ENCODE results near the gene BIRC2.

The BIRC2 gene

GRCh38 chr11:102305352-102306047, 41.5 kb upstream of the BIRC2 start:
- H2BK12ac ChIP-seq (ENCODE audit: low read length): no peak overlapping the region
- no peak overlapping the region for H4K91ac ChIP-seq (ENCODE audit: low read depth, low read length, poor library complexity)
- no peak overlapping the region for H2BK120ac ChIP-seq (ENCODE audit: low read depth, low read length)
- no peak overlapping the region for H2AK5ac ChIP-seq (ENCODE audit: low read depth, low read length)
- H3K4me1 ChIP-seq (ENCODE audit: control insufficient read depth in 2 of 2, insufficient read depth in 1 of 2, low read depth in 1 of 2, low read length in 2 of 2): no peaks in the 10 kb centered on the region
- no peaks in the 10 kb centered on the region for H3K79me1 ChIP-seq (ENCODE audit: low read depth, low read length)
- H3K18ac ChIP-seq (ENCODE audit: low read length): no peak overlapping the region
- no peak overlapping the region for H3K4ac ChIP-seq (ENCODE audit: low read length)
- no peaks in the 10 kb centered on the region for H3K36me3 ChIP-seq (replicated peaks in 1 of 2; ENCODE audit: control insufficient read depth in 2 of 2, insufficient read depth in 2 of 2, low read length in 2 of 2)
- H3K9ac ChIP-seq (ENCODE audit: low read depth, low read length, poor library complexity): peak overlapping the region; percentile 6
- H2AFZ ChIP-seq (ENCODE audit: low read length): no peak overlapping the region
- H4K8ac ChIP-seq (ENCODE audit: low read depth, low read length): no peak overlapping the region
- no peaks in the 10 kb centered on the region for H3K9me3 ChIP-seq (replicated peaks in 1 of 2; ENCODE audit: control insufficient read depth in 2 of 2, insufficient read depth in 1 of 2, low read depth in 1 of 2, low read length in 2 of 2)
- H3K14ac ChIP-seq (ENCODE audit: low read length): no peak overlapping the region
- no peak for DNase-seq (ENCODE audit: low spot score)
- H3K4me3 ChIP-seq (ENCODE audit: low read length in 2 of 2): no peak overlapping the region
- H3K23ac ChIP-seq (ENCODE audit: low read depth, low read length, poor library complexity): no peak overlapping the region
- no peak overlapping the region for H2BK5ac ChIP-seq (ENCODE audit: low read length)
- H3K27me3 ChIP-seq (ENCODE audit: control insufficient read depth in 3 of 3, insufficient read depth in 3 of 3, low read depth in 1 of 3, low read length in 3 of 3): peaks cover 0 to 3% (median 0%) of the 10 kb centered on the region in 3 experiments
- H3K4me2 ChIP-seq (ENCODE audit: insufficient read depth, low read length, poor library complexity, severe bottlenecking): no peak overlapping the region
- H2BK15ac ChIP-seq (ENCODE audit: low read length): no peak overlapping the region
- H3K27ac ChIP-seq (replicated peaks; ENCODE audit: low read length): no peak overlapping the region
- no CpG with 5 or more reads among the region's 3 CpGs for WGBS, 2 donors (ENCODE audit: extremely low coverage in 2 of 2, insufficient read length in 2 of 2, insufficient replicate concordance in 1 of 2)

GRCh38 chr11:102306048-102306597, 40.9 kb upstream of the BIRC2 start:
- H3K18ac ChIP-seq (ENCODE audit: low read length): no peak overlapping the region
- H2BK120ac ChIP-seq (ENCODE audit: low read depth, low read length): no peak overlapping the region
- H3K4me3 ChIP-seq (ENCODE audit: low read length in 2 of 2): no peak overlapping the region
- DNase-seq (ENCODE audit: low spot score): no peak
- H2BK5ac ChIP-seq (ENCODE audit: low read length): no peak overlapping the region
- peak overlapping the region; percentile 6 for H3K9ac ChIP-seq (ENCODE audit: low read depth, low read length, poor library complexity)
- no peak overlapping the region for H3K4ac ChIP-seq (ENCODE audit: low read length)
- no peaks in the 10 kb centered on the region for H3K36me3 ChIP-seq (replicated peaks in 1 of 2; ENCODE audit: control insufficient read depth in 2 of 2, insufficient read depth in 2 of 2, low read length in 2 of 2)
- H2AK5ac ChIP-seq (ENCODE audit: low read depth, low read length): no peak overlapping the region
- no peaks in the 10 kb centered on the region for H3K79me1 ChIP-seq (ENCODE audit: low read depth, low read length)
- H4K8ac ChIP-seq (ENCODE audit: low read depth, low read length): no peak overlapping the region
- WGBS, 2 donors (ENCODE audit: extremely low coverage in 2 of 2, insufficient read length in 2 of 2, insufficient replicate concordance in 1 of 2): no CpG with 5 or more reads among the region's 5 CpGs
- no peak overlapping the region for H2BK15ac ChIP-seq (ENCODE audit: low read length)
- H4K91ac ChIP-seq (ENCODE audit: low read depth, low read length, poor library complexity): no peak overlapping the region
- no peaks in the 10 kb centered on the region for H3K9me3 ChIP-seq (replicated peaks in 1 of 2; ENCODE audit: control insufficient read depth in 2 of 2, insufficient read depth in 1 of 2, low read depth in 1 of 2, low read length in 2 of 2)
- H3K14ac ChIP-seq (ENCODE audit: low read length): no peak overlapping the region
- no peak overlapping the region for H3K23ac ChIP-seq (ENCODE audit: low read depth, low read length, poor library complexity)
- H3K4me2 ChIP-seq (ENCODE audit: insufficient read depth, low read length, poor library complexity, severe bottlenecking): no peak overlapping the region
- H3K4me1 ChIP-seq (ENCODE audit: control insufficient read depth in 2 of 2, insufficient read depth in 1 of 2, low read depth in 1 of 2, low read length in 2 of 2): no peaks in the 10 kb centered on the region
- no peak overlapping the region for H3K27ac ChIP-seq (replicated peaks; ENCODE audit: low read length)
- no peak overlapping the region for H2BK12ac ChIP-seq (ENCODE audit: low read length)
- H3K27me3 ChIP-seq (ENCODE audit: control insufficient read depth in 3 of 3, insufficient read depth in 3 of 3, low read depth in 1 of 3, low read length in 3 of 3): peaks cover 0 to 3% (median 0%) of the 10 kb centered on the region in 3 experiments
- no peak overlapping the region for H2AFZ ChIP-seq (ENCODE audit: low read length)

GRCh38 chr11:102306817-102307726, 39.9 kb upstream of the BIRC2 start:
- Histone ChIP-seq H3K9me3 (replicated peaks in 1 of 2; ENCODE audit: control insufficient read depth in 2 of 2, insufficient read depth in 1 of 2, low read depth in 1 of 2, low read length in 2 of 2) (no peaks in the 10 kb centered on the region), H3K79me1 (ENCODE audit: low read depth, low read length) (no peaks in the 10 kb centered on the region), H3K36me3 (replicated peaks in 1 of 2; ENCODE audit: control insufficient read depth in 2 of 2, insufficient read depth in 2 of 2, low read length in 2 of 2) (no peaks in the 10 kb centered on the region), H3K18ac (ENCODE audit: low read length) (no peak overlapping the region), H3K27me3 (ENCODE audit: control insufficient read depth in 3 of 3, insufficient read depth in 3 of 3, low read depth in 1 of 3, low read length in 3 of 3) (peaks cover 0 to 3% (median 0%) of the 10 kb centered on the region in 3 experiments), H2BK15ac (ENCODE audit: low read length) (no peak overlapping the region), H3K9ac (ENCODE audit: low read depth, low read length, poor library complexity) (no peak overlapping the region), H2AFZ (ENCODE audit: low read length) (no peak overlapping the region), H4K8ac (ENCODE audit: low read depth, low read length) (no peak overlapping the region), H2BK120ac (ENCODE audit: low read depth, low read length) (no peak overlapping the region), H3K4me3 (ENCODE audit: low read length in 2 of 2) (no peak overlapping the region), H3K4ac (ENCODE audit: low read length) (no peak overlapping the region), H2BK12ac (ENCODE audit: low read length) (no peak overlapping the region), H3K14ac (ENCODE audit: low read length) (no peak overlapping the region), H3K4me1 (ENCODE audit: control insufficient read depth in 2 of 2, insufficient read depth in 1 of 2, low read depth in 1 of 2, low read length in 2 of 2) (no peaks in the 10 kb centered on the region), H3K4me2 (ENCODE audit: insufficient read depth, low read length, poor library complexity, severe bottlenecking) (no peak overlapping the region), H3K27ac (replicated peaks; ENCODE audit: low read length) (no peak overlapping the region), H2BK5ac (ENCODE audit: low read length) (no peak overlapping the region), H2AK5ac (ENCODE audit: low read depth, low read length) (no peak overlapping the region), H4K91ac (ENCODE audit: low read depth, low read length, poor library complexity) (no peak overlapping the region), H3K23ac (ENCODE audit: low read depth, low read length, poor library complexity) (no peak overlapping the region)
- DNase-seq (ENCODE audit: low spot score): no peak
- no CpG with 5 or more reads among the region's 9 CpGs for WGBS, 2 donors (ENCODE audit: extremely low coverage in 2 of 2, insufficient read length in 2 of 2, insufficient replicate concordance in 1 of 2)

- Histone ChIP-seq H3K36me3 (replicated peaks in 1 of 2; ENCODE audit: control insufficient read depth in 2 of 2, insufficient read depth in 2 of 2, low read length in 2 of 2) (no peaks in the 10 kb centered on the region), H2BK12ac (ENCODE audit: low read length) (no peak overlapping the region), H2BK5ac (ENCODE audit: low read length) (no peak overlapping the region), H2BK15ac (ENCODE audit: low read length) (no peak overlapping the region), H2AFZ (ENCODE audit: low read length) (no peak overlapping the region), H3K4me2 (ENCODE audit: insufficient read depth, low read length, poor library complexity, severe bottlenecking) (no peak overlapping the region), H3K79me1 (ENCODE audit: low read depth, low read length) (no peaks in the 10 kb centered on the region), H3K23ac (ENCODE audit: low read depth, low read length, poor library complexity) (no peak overlapping the region), H3K4me3 (ENCODE audit: low read length in 2 of 2) (no peak overlapping the region), H4K8ac (ENCODE audit: low read depth, low read length) (no peak overlapping the region), H3K27me3 (ENCODE audit: control insufficient read depth in 3 of 3, insufficient read depth in 3 of 3, low read depth in 1 of 3, low read length in 3 of 3) (peaks cover 0 to 3% (median 0%) of the 10 kb centered on the region in 3 experiments), H3K9ac (ENCODE audit: low read depth, low read length, poor library complexity) (no peak overlapping the region), H3K27ac (replicated peaks; ENCODE audit: low read length) (no peak overlapping the region), H3K18ac (ENCODE audit: low read length) (no peak overlapping the region), H4K91ac (ENCODE audit: low read depth, low read length, poor library complexity) (no peak overlapping the region), H2BK120ac (ENCODE audit: low read depth, low read length) (no peak overlapping the region), H3K4me1 (ENCODE audit: control insufficient read depth in 2 of 2, insufficient read depth in 1 of 2, low read depth in 1 of 2, low read length in 2 of 2) (no peaks in the 10 kb centered on the region), H3K14ac (ENCODE audit: low read length) (no peak overlapping the region), H2AK5ac (ENCODE audit: low read depth, low read length) (no peak overlapping the region), H3K9me3 (replicated peaks in 1 of 2; ENCODE audit: control insufficient read depth in 2 of 2, insufficient read depth in 1 of 2, low read depth in 1 of 2, low read length in 2 of 2) (no peaks in the 10 kb centered on the region), H3K4ac (ENCODE audit: low read length) (no peak overlapping the region)
- no peak for DNase-seq (ENCODE audit: low spot score)
Measured at GRCh38 chr11:102307727-102308038, 39.3 kb upstream of the BIRC2 start.

Data from neuronal stem cell (in vitro differentiated cells).